K562 (cell line): ENCODE data around the gene TMEM138.

Experiments used
- POLR2A ChIP-seq: fragments of 450-650 bp; conservative IDR thresholded peaks from 2 replicates; pipeline ENCODE4 v1.6.1; 2016
- RBBP5 ChIP-seq: fragments of 200-600 bp; sonication (generic); IDR thresholded peaks from 2 replicates; pipeline ENCODE4 v1.6.1; 2012; ENCODE audit warnings: borderline replicate concordance, mild to moderate bottlenecking, low read length, control low read depth, inconsistent platforms; ENCODE audit not compliant: insufficient read depth, poor library complexity, severe bottlenecking
- ZNF384 ChIP-seq: IDR thresholded peaks from 2 replicates; pipeline ENCODE4 v1.6.1; 2012; ENCODE audit warnings: low read depth, low read length, improper control_type of control experiment

GRCh38 chr11:61401573-61401972, 39.4 kb downstream of the TMEM138 start:
- no peak; the same call in 1 of the 2 replicates for TF ChIP-seq POLR2A
- TF ChIP-seq ZNF384: no peak
- TF ChIP-seq RBBP5: no peak
